HCT116 (cell line): ENCODE results near the gene ZBTB7C.

Source experiments
- CEBPB ChIP-seq: IDR thresholded peaks from 2 replicates; pipeline ENCODE4 v1.6.1; 2012; ENCODE audit warnings: low read depth
- EZH2 ChIP-seq: fragments of 200-600 bp; sonication (generic); IDR thresholded peaks from 2 replicates; pipeline ENCODE4 v1.6.1; 2017; ENCODE audit warnings: antibody characterized with exemption, mixed run types
- EZH2phosphoT487 ChIP-seq: fragments of 200-600 bp; IDR thresholded peaks from 2 replicates; pipeline ENCODE4 v1.6.1; 2018; ENCODE audit warnings: antibody characterized with exemption, borderline replicate concordance
- MAX ChIP-seq: IDR thresholded peaks from 2 replicates; pipeline ENCODE4 v1.6.1; 2012
- POLR2A ChIP-seq: IDR thresholded peaks from 2 replicates; pipeline ENCODE4 v1.7.0; 2011; ENCODE audit warnings: borderline replicate concordance; ENCODE audit not compliant: insufficient read depth, insufficient read length; ENCODE audit errors: extremely low read depth
- TCF7L2 ChIP-seq: IDR thresholded peaks from 2 replicates; pipeline ENCODE4 v1.7.0; 2011; ENCODE audit warnings: borderline replicate concordance, inconsistent platforms; ENCODE audit not compliant: insufficient read depth, insufficient read length; ENCODE audit errors: extremely low read depth
- ZNF274 ChIP-seq: fragments of 200-500 bp; sonication (Bioruptor generic); IDR thresholded peaks from 2 replicates; pipeline ENCODE4 v1.6.1; 2014; ENCODE audit warnings: mild to moderate bottlenecking, low read depth, low read length, inconsistent platforms
- TF ChIP-seq, protein P1 (sequence below), 3 experiments: fragments of 200-600 bp in 1 of 3; sonication (generic) in 1 of 3; IDR thresholded peaks in 2 of 3; conservative IDR thresholded peaks in 1 of 3; 2 replicates each; pipeline ENCODE4 v1.5.1; 2012 to 2017; ENCODE audit warnings: low read depth in 2 of 3, low read length in 2 of 3, antibody characterized with exemption in 1 of 3, borderline replicate concordance in 1 of 3, control low read depth in 1 of 3, mild to moderate bottlenecking in 1 of 3, mixed read lengths in 1 of 3, mixed run types in 1 of 3, moderate library complexity in 1 of 3; ENCODE audit not compliant: insufficient read depth in 1 of 3
- TF ChIP-seq, protein P2 (sequence below): IDR thresholded peaks from 2 replicates; pipeline ENCODE4 v1.6.1; 2012; ENCODE audit warnings: low read depth

DNA sequence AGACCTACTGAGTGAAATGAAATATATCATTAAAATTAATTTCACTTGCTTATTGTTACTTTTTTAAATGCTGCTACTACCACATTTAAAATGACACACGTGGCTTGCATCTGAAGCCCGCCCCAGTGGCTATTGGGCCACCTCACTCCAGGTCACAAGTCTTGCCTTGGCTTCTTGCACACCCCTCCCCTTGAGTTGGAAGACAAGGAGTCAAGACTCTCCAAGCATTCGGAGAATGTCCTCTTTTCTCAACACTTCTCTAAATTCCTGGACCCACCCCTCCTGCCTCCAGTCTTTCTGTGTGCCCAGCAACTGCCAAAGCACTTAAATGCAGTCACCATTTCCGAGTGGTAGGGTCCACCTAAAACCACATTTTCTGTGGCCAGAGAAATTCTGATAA lies 73.4 kb downstream of the ZBTB7C start:
- TF ChIP-seq, protein P1, sequence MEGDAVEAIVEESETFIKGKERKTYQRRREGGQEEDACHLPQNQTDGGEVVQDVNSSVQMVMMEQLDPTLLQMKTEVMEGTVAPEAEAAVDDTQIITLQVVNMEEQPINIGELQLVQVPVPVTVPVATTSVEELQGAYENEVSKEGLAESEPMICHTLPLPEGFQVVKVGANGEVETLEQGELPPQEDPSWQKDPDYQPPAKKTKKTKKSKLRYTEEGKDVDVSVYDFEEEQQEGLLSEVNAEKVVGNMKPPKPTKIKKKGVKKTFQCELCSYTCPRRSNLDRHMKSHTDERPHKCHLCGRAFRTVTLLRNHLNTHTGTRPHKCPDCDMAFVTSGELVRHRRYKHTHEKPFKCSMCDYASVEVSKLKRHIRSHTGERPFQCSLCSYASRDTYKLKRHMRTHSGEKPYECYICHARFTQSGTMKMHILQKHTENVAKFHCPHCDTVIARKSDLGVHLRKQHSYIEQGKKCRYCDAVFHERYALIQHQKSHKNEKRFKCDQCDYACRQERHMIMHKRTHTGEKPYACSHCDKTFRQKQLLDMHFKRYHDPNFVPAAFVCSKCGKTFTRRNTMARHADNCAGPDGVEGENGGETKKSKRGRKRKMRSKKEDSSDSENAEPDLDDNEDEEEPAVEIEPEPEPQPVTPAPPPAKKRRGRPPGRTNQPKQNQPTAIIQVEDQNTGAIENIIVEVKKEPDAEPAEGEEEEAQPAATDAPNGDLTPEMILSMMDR (IDR thresholded peaks at IDR 0.05 in 2 of 3, conservative IDR thresholded peaks at IDR 0.05 in 1 of 3; ENCODE audit: borderline replicate concordance in 1 of 3, insufficient read depth in 1 of 3, low read depth in 2 of 3, low read length in 2 of 3) = no peak
- no peak for TF ChIP-seq EZH2phosphoT487
- no peak for TF ChIP-seq CEBPB
- TF ChIP-seq, protein P2, sequence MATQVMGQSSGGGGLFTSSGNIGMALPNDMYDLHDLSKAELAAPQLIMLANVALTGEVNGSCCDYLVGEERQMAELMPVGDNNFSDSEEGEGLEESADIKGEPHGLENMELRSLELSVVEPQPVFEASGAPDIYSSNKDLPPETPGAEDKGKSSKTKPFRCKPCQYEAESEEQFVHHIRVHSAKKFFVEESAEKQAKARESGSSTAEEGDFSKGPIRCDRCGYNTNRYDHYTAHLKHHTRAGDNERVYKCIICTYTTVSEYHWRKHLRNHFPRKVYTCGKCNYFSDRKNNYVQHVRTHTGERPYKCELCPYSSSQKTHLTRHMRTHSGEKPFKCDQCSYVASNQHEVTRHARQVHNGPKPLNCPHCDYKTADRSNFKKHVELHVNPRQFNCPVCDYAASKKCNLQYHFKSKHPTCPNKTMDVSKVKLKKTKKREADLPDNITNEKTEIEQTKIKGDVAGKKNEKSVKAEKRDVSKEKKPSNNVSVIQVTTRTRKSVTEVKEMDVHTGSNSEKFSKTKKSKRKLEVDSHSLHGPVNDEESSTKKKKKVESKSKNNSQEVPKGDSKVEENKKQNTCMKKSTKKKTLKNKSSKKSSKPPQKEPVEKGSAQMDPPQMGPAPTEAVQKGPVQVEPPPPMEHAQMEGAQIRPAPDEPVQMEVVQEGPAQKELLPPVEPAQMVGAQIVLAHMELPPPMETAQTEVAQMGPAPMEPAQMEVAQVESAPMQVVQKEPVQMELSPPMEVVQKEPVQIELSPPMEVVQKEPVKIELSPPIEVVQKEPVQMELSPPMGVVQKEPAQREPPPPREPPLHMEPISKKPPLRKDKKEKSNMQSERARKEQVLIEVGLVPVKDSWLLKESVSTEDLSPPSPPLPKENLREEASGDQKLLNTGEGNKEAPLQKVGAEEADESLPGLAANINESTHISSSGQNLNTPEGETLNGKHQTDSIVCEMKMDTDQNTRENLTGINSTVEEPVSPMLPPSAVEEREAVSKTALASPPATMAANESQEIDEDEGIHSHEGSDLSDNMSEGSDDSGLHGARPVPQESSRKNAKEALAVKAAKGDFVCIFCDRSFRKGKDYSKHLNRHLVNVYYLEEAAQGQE = no peak
- TF ChIP-seq POLR2A = no peak
- no peak for TF ChIP-seq MAX
- no peak for TF ChIP-seq ZNF274
- no peak for TF ChIP-seq EZH2
- no peak for TF ChIP-seq TCF7L2
